NCI-H2227 (cell line): Measurements from ENCODE around the gene ITPR1.
"Not testable (repeated sequence)": the region's sequence is repeated elsewhere in the genome, so short reads cannot be mapped to it uniquely, and the experiment has no call there.

Source experiments
- DNase-seq: peaks from one replicate; lab custom pipeline; 2025; ENCODE audit not compliant: unreplicated experiment; lab: John Stamatoyannopoulos, UW

The ITPR1 gene

DNA sequence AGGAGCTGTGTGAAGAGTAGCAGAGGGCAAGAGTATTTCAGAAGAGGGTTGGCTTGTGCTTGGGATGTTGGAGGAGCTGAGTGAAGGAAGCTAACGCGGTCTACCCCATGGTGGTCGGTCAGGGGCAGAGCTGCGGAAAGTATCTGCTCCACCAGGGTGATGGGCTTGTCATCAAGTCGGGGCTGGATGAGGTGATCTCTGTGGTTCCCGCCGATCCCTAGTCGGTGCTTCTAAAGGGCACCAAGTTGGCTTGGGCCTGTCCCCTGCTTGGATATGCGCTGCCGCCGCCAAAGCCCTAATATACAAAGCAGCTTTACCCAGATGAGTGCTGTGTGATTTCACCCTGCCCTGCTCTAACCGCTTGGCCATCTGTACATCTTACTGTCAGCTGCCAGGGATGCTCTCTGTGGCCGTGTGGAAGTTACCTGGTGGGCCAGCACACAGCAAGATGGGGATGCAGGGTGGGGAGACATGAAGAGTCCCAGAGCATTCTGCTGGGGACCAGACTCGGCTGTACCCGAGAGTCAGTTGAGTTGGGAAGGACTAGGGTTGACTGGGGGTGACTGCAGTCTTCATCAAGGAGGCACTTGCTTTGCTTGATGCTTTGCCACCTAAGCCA lies 260.0 kb downstream of the ITPR1 start:
- no peak for DNase-seq

DNA sequence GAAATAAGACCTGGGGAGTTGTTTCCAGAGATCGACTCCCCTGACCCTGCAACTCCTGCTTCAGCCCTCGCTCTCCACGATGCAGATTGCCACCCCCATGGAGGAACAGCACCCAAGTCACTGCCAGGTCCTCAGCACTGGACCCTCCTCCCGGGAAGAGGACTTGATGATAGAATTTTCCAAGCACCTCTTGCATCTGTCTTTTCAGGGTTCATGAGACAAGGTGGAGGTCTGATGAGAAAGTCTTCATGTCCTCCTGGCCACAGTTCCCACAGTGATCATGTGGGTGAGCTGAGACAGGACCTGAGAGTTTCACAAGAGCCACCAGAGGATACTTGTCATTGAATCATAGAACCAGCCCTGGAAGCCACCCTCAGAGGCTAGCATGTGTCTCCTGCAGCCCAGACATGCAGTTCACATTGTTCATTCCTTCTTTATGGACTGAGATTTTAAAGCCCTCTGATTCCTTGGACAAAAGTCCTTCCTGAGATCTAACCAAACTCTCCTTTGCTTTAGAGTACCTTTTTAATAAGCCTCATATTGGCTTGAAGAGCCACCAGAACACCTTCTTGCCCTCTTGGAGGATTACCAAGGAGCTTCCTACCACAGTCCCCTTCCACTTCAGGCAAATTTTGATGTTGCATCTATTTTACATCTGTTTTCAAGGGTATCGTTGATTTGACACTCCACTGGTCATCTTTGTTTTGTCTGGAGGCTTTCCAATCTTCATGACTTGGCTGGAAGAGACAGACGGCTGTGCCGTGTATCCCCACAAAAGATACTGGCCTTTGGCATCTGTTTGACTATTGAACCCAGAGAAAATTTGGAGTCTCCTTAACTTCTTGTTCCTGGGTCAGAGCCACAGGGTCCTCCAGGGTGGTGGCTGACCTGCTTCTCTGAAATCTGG lies 261.3 kb downstream of the ITPR1 start:
- no peak for DNase-seq

DNA sequence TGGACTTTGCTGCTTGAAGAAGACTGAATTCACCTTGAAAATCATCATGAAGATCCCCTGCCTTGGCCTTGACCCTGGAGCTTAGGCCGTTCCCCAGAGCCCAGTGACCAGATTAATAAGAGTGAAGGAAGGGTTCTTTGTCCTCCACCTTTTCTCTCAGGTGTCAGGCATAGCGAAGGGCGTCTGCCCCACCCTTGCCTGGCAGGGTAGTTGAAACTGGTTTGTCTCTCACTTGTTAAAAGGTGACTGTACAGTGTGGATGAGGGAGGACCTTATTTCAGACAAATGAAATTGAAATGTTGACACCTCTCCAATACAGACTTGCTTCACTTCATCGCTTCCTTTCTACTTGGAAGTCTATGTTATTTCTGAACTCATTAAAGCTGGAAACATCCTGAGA lies 262.4 kb downstream of the ITPR1 start:
- DNase-seq: no peak

DNA sequence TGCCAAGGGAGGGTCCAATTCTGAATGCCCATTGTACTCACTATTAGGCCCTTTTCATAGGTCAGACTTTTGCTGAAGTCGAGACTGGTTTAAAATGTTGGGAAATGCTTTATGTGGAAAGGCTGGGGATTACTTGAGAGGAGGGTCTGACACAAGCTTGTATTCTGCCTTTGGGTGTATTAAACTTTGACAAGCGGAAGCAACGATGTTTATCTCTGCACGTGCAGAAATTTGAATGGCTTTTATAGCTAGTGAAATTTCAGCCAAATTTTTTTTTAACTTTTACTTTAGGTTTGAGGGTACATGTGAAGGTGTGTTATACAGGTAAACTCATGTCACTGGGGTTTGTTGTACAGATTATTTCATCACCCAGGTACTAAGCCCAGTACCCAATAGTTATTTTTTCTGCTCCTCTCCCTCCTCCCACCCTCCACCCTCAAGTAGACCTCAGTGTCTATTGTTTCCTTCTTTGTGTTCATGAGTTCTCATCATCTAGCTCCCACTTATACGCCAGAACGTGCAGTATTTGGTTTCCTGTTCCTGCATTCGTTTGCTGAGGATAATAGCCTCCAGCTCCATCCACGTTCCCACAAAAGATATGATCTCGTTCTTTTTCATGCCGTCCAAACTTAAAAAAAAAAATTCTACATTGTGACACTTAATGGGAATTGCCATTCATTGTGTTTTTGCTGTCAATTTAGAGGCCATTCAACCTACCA lies 263.1 kb downstream of the ITPR1 start:
- DNase-seq: no peak

DNA sequence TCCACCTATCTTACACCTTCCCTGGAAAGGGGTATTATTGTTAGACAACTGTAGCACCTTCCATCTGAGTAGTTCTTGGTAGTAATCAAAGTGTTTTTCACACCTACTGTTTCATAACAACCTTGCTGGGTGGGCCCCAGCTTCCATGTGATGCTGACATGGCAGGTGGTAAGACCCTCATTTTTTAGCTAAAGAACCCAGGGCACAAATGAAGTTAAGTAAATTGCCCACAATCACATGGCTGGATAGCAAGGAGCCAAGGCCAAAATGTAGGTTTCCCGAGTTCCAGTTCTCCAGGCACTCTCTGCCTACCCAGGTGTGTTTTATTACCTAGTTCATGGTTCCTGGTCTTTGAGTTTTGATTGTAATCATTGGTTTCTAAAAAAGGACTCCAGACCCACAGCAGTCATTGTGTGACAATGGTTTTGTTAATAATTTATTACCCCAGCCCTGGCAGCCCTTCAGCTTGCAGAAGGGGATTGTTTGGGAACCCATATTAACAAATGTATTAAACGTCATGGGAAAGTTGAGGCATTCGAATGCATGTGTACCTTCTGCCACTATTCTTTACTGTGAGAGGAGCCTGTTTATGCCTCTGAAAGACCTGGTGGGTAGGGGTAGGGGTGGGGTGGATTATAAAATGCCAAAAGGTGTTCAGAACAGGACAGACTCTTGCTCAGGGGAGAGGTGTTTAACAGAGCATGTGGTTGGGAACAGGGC lies 263.9 kb downstream of the ITPR1 start:
- DNase-seq: no peak

GRCh38 chr3:4757575-4758248 lies 264.6 kb downstream of the ITPR1 start:
- no peak for DNase-seq

- DNase-seq: no peak
Measured at GRCh38 chr3:4758249-4758860, 265.2 kb downstream of the ITPR1 start.

DNA sequence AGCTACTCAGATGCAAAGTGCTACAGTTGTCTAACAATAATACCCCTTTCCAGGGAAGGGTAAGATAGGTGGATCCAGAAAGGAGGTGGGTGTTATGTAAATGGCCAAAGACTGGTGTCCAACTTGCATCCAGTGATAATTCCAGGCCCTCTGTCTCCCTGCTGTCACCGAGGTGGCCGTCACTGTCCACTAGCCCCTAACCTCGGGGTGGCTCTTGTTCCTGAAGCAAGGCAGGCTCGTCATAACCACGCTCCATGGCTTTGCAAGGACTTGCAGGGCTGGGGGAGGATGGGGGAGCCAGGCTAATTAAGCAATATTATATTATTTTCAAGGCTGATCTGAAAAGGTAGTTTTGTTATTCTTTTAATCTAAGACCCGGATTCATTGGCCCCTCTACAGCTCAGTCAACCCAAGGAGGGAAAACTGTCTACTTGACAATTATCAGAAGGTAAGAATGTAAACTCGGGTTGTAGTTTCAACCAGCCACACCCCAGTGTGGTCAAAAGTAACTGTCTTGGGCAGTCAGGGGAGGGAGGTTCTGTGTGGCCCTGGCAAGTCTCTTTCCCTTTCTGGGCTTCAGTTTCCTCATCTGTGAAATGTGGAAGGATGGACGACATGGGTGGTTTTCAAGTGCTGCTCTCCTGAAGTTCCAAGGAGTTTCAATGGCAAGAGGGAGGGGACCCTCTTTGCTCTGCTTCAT lies 266.0 kb downstream of the ITPR1 start:
- no peak for DNase-seq

DNA sequence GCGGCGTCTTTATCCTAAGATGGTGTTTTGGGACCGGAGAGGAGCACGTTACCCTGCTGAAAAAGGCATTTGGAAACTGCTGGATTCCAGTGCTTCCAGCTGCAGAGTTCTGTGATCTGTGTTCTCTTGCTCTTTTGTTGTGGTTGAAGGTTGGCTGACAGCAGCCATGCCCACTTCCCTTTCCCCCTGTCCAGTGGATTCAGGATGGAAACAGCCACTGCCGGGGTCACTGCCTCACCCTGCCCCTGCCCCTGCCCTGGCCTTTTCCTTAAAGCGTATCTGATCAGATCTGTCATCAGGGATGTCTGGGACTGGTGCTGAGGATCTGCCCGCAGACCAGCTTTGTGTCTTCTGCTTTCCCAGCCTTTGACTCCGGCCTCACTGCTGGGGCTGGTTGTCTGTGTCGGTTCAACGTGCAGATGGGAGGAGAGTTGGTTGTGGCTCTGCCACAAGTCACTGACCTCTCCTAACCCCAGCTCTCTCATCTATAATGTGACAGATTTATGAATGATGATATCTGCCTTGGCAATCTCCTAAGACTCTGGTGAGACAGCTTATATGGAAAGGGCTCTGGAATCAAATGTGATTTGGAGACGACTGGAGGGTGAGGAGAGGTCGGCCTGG lies 266.7 kb downstream of the ITPR1 start:
- DNase-seq: no peak

DNA sequence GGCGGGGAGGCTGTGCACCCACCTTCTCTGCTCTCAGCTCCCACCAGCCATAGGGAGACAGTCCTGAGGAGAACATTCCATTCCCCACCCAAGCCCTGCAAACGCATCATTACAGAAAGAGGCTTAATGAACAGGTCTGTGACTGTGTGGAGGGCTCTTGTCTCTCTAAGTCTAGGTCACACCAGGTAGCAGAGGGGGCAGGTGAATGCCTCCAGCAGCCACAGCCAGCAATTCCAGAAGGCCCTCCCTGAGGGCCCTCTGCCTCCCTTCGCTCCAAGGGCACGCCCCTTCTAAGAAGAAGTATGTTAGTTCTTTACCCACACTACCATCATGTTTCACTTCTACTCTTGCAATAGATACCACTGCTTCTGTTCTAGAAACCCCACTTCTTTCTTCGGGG lies 268.6 kb downstream of the ITPR1 start:
- DNase-seq: no peak

GRCh38 chr3:4762481-4763230 lies 269.5 kb downstream of the ITPR1 start:
- DNase-seq: not testable (repeated sequence)

DNA sequence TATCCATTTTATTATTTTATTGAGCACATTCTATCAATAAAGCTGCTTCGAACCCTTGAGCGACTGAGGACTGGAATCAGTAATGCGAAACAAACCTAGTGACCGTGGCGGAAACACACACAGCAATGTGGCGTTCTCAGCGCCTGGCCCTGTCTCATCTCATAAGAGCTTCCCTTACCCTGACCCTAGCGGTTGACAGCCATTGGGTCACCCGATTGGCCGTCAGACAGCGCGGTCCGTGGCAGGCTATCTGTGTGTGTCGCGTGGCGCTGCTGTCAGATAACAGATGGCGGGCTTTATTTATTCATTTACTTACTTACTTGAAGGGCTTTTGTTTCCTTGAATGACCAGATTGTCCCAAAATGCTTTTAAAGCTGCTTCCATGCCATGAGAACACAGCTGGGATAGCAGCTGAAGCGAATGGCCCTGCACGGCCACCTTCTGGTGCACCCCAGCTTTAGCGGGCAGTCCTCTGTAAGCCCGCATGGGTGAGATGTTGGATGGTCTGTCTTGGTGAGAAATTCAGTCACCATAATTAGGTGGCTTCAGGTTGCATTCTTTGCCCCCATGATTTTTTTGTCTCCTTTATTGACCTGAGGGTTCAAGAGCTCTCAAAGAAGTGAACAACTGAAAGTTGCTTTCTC lies 270.6 kb downstream of the ITPR1 start:
- DNase-seq: no peak

- no peak for DNase-seq
Measured at GRCh38 chr3:4765212-4765611, 272.1 kb downstream of the ITPR1 start.

GRCh38 chr3:4766263-4766662 lies 273.1 kb downstream of the ITPR1 start:
- DNase-seq: no peak

- no peak for DNase-seq
Measured at GRCh38 chr3:4766716-4767499, 273.8 kb downstream of the ITPR1 start.

DNA sequence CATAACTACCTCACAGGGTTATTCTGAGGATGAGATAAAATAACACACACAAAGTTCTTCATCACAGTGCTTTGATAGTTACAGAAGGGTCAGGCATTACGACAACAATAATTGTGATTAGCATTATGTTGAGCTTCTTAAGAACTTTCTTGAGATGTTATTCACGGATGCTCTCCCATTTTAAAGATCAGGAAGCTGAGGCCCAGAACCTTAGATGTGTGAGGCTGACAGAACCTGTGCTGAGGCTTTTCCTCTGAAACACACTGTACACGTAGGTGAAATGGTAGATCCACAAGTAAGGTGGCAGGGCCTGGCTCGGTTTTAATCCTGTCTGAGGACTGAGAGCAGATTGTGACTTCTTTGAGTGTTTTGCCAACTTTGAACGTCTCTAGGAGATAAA lies 274.9 kb downstream of the ITPR1 start:
- DNase-seq: no peak

GRCh38 chr3:4768521-4768920 lies 275.4 kb downstream of the ITPR1 start:
- DNase-seq: no peak
